ENCODE results near the gene KNOP1. TPM values are rescaled to one million over a fixed set of nuclear protein-coding genes. Genes with fewer than 3 reads are reported as not detected.

KNOP1 gene
- total and polyA plus RNA-seq, 2 of the 13 experiments (the other 11 are each of a cell fraction or from before 2014, with no cell fraction given): 21.2 to 57.5 TPM

DNA sequence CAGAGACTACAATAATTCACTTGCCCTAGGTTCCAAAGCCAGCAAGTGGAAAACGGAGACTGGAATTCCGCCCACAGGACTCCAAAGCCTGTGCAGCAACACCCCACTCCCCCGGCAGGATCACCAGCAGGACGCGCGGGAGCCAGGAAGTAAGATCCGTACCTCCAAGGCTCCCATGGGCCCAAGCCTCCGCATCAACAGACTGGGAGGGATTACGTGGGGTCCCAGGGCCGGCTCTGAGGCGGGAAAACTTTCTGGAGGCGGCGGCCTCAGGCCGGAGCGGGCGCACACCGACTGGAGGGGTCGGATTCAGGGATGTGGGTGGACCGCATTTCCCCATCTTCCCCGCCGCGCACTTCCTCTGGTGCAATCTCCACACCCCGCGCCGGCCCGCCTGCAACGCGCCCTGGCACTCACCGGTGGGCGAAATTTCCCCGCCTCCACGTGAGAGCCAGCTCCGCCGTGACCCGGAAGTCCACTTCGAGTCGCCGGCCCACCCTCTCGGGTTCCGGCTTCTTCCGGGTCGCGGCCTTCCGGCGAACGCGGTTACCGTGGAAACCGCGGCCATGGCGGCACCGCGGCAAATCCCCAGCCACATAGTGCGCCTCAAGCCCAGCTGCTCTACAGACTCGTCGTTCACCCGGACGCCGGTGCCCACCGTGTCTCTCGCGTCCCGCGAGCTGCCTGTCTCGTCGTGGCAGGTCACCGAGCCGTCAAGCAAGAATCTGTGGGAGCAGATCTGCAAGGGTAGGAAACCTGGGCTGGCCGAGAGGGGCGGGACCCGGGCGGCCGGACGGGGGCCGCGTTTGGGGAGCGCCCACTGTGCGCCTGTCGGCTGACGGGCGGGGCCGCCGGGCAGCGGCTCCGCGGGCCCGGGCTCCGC is at the start of gene KNOP1, which contains the start of gene IQCK (continued):
- TF ChIP-seq ZFP36L1 (CRISPR knock-in tag; IDR thresholded peaks at IDR 0.05) (peak; percentile 91), RAD51 (IDR thresholded peaks at IDR 0.05; ENCODE audit: borderline replicate concordance) (no peak), HMGA1 (CRISPR knock-in tag; conservative IDR thresholded peaks at IDR 0.05) (no peak), KDM2A (CRISPR knock-in tag; IDR thresholded peaks at IDR 0.05; ENCODE audit: borderline replicate concordance, low read depth) (peak; percentile 95), ZNF75D (CRISPR knock-in tag; IDR thresholded peaks at IDR 0.05; ENCODE audit: borderline replicate concordance) (no peak)
- TF ChIP-seq, protein P1, sequence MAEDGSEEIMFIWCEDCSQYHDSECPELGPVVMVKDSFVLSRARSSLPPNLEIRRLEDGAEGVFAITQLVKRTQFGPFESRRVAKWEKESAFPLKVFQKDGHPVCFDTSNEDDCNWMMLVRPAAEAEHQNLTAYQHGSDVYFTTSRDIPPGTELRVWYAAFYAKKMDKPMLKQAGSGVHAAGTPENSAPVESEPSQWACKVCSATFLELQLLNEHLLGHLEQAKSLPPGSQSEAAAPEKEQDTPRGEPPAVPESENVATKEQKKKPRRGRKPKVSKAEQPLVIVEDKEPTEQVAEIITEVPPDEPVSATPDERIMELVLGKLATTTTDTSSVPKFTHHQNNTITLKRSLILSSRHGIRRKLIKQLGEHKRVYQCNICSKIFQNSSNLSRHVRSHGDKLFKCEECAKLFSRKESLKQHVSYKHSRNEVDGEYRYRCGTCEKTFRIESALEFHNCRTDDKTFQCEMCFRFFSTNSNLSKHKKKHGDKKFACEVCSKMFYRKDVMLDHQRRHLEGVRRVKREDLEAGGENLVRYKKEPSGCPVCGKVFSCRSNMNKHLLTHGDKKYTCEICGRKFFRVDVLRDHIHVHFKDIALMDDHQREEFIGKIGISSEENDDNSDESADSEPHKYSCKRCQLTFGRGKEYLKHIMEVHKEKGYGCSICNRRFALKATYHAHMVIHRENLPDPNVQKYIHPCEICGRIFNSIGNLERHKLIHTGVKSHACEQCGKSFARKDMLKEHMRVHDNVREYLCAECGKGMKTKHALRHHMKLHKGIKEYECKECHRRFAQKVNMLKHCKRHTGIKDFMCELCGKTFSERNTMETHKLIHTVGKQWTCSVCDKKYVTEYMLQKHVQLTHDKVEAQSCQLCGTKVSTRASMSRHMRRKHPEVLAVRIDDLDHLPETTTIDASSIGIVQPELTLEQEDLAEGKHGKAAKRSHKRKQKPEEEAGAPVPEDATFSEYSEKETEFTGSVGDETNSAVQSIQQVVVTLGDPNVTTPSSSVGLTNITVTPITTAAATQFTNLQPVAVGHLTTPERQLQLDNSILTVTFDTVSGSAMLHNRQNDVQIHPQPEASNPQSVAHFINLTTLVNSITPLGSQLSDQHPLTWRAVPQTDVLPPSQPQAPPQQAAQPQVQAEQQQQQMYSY (CRISPR knock-in tag; IDR thresholded peaks at IDR 0.05): peak; percentile 30; the same call in 1 of the 2 replicates
- TF ChIP-seq, protein P2, sequence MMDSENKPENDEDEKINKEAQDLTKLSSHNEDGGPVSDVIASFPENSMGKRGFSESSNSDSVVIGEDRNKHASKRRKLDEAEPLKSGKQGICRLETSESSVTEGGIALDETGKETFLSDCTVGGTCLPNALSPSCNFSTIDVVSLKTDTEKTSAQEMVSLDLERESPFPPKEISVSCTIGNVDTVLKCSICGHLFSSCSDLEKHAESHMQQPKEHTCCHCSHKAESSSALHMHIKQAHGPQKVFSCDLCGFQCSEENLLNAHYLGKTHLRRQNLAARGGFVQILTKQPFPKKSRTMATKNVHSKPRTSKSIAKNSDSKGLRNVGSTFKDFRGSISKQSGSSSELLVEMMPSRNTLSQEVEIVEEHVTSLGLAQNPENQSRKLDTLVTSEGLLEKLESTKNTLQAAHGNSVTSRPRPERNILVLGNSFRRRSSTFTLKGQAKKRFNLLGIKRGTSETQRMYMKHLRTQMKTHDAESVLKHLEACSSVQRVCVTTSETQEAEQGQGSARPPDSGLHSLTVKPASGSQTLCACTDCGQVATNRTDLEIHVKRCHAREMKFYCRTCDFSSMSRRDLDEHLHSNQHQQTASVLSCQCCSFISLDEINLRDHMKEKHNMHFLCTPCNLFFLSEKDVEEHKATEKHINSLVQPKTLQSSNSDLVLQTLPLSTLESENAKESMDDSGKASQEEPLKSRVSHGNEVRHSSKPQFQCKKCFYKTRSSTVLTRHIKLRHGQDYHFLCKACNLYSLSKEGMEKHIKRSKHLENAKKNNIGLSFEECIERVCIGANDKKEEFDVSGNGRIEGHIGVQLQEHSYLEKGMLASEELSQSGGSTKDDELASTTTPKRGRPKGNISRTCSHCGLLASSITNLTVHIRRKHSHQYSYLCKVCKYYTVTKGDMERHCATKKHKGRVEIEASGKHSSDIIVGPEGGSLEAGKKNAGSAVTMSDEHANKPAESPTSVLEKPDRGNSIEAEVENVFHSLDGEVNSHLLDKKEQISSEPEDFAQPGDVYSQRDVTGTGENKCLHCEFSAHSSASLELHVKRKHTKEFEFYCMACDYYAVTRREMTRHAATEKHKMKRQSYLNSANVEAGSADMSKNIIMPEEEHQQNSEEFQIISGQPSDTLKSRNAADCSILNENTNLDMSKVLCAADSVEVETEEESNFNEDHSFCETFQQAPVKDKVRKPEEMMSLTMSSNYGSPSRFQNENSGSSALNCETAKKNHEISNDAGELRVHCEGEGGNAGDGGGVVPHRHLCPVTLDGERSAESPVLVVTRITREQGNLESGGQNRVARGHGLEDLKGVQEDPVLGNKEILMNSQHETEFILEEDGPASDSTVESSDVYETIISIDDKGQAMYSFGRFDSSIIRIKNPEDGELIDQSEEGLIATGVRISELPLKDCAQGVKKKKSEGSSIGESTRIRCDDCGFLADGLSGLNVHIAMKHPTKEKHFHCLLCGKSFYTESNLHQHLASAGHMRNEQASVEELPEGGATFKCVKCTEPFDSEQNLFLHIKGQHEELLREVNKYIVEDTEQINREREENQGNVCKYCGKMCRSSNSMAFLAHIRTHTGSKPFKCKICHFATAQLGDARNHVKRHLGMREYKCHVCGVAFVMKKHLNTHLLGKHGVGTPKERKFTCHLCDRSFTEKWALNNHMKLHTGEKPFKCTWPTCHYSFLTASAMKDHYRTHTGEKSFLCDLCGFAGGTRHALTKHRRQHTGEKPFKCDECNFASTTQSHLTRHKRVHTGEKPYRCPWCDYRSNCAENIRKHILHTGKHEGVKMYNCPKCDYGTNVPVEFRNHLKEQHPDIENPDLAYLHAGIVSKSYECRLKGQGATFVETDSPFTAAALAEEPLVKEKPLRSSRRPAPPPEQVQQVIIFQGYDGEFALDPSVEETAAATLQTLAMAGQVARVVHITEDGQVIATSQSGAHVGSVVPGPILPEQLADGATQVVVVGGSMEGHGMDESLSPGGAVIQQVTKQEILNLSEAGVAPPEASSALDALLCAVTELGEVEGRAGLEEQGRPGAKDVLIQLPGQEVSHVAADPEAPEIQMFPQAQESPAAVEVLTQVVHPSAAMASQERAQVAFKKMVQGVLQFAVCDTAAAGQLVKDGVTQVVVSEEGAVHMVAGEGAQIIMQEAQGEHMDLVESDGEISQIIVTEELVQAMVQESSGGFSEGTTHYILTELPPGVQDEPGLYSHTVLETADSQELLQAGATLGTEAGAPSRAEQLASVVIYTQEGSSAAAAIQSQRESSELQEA (CRISPR knock-in tag; IDR thresholded peaks at IDR 0.05; ENCODE audit: not compliant biosample characterization): peak; percentile 90

All from HepG2 (cell line).